ENCODE results near the gene POLN.

The POLN gene

GRCh38 chr4:2089222-2089621 is 152.7 kb downstream of the POLN start:
- Mint-ChIP-seq H3K4me1 (no peaks in the 10 kb centered on the region), H3K4me3 (no peak overlapping the region), H3K27ac (no peak overlapping the region), H3K9me3 (no peaks in the 10 kb centered on the region), H3K27me3 (peaks cover 6% of the 10 kb centered on the region)
- ATAC-seq, result no peak
- no peak for DNase-seq

DNA sequence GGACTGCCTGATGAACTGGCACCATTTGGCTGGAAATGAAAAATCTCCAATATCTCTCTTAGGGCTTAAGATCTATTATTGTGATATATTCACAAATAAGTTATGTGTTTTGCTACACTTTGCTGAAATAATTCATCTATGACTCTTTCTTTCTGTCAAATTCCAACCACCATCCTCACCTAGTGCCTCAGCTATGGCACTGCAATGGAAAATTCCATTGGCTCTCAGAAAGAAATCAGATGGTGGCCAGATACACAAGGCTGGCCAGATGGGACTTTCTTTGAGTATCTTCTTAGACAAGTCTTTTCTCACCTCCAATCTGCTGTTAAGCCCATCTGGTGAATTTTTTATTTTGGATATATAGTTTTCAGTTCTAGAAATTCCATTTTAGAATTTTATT is 154.8 kb downstream of the POLN start:
- H3K27ac Mint-ChIP-seq, result no peak overlapping the region
- H3K4me3 Mint-ChIP-seq, result no peak overlapping the region
- no peaks in the 10 kb centered on the region for H3K9me3 Mint-ChIP-seq
- DNase-seq (no peak), ATAC-seq (no peak)
- H3K4me1 Mint-ChIP-seq, result no peaks in the 10 kb centered on the region
- H3K27me3 Mint-ChIP-seq, result no peaks in the 10 kb centered on the region

GRCh38 chr4:2085496-2085901 is 156.4 kb downstream of the POLN start:
- Mint-ChIP-seq H3K9me3 (no peaks in the 10 kb centered on the region), H3K27me3 (no peaks in the 10 kb centered on the region), H3K27ac (no peak overlapping the region), H3K4me1 (no peaks in the 10 kb centered on the region), H3K4me3 (no peak overlapping the region)
- DNase-seq, result peak in 1 of 2 donors; percentile 6
- ATAC-seq, result no peak

DNA sequence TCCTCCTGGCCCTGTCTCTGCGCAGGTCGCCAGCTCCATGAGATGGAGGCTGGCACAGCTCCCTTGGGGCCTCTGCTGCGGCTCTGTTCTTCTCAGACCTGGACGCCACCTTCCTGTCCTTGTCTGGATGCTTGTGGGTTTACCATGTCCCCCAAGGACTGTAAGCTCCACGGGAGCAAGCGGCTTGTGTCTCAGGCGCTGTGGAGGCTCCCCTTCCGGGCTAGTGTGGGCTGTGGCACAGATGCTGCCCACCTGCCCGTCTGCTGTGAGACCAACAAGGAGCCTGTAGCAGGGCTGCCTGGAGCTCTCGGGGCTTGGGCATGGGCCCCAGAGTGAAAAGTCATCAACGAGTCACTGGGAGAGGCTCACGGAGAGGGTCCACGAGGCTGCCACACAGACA is 157.6 kb downstream of the POLN start:
- ATAC-seq (no peak), DNase-seq (peak in 1 of 2 donors; percentile 2)
- no peaks in the 10 kb centered on the region for H3K27me3 Mint-ChIP-seq
- H3K27ac Mint-ChIP-seq, result no peak overlapping the region
- H3K4me1 Mint-ChIP-seq, result no peaks in the 10 kb centered on the region
- no peak overlapping the region for H3K4me3 Mint-ChIP-seq
- H3K9me3 Mint-ChIP-seq, result no peaks in the 10 kb centered on the region

DNA sequence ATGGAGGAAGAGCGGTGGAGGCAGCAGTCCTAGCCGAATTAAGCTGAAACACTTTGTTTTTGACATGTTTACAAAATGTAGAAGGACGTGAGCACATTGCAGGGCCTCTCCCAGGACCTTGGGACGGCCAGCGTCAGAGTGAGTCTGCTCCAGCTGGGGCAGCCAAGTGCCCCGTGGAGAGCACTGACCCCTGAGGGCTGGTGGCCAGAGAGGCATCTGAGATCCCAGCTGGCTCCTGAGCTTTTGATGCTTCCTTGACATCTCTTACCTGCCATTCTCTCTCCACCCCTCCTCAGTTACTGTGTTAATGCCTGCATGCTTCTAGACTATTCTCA is 158.1 kb downstream of the POLN start:
- no peak overlapping the region for H3K27ac Mint-ChIP-seq
- no peaks in the 10 kb centered on the region for H3K9me3 Mint-ChIP-seq
- no peak for ATAC-seq
- peak in 1 of 2 donors; percentile 2 for DNase-seq
- H3K4me3 Mint-ChIP-seq, result no peak overlapping the region
- no peaks in the 10 kb centered on the region for H3K4me1 Mint-ChIP-seq
- H3K27me3 Mint-ChIP-seq, result no peaks in the 10 kb centered on the region

GRCh38 chr4:2083116-2083825 is 158.7 kb downstream of the POLN start:
- H3K4me1 Mint-ChIP-seq, result no peaks in the 10 kb centered on the region
- no peaks in the 10 kb centered on the region for H3K27me3 Mint-ChIP-seq
- H3K9me3 Mint-ChIP-seq, result no peaks in the 10 kb centered on the region
- DNase-seq (peak in 1 of 2 donors; percentile 5), ATAC-seq (no peak)
- peak overlapping the region in 1 of 2 donors; percentile 10 for H3K27ac Mint-ChIP-seq
- no peak overlapping the region for H3K4me3 Mint-ChIP-seq

- Mint-ChIP-seq H3K4me3 (no peak overlapping the region), H3K9me3 (no peaks in the 10 kb centered on the region), H3K27me3 (no peaks in the 10 kb centered on the region), H3K4me1 (no peaks in the 10 kb centered on the region), H3K27ac (peak overlapping the region in 1 of 2 donors; percentile 10)
- ATAC-seq (no peak), DNase-seq (no peak)
Observed at GRCh38 chr4:2082627-2083026, 159.3 kb downstream of the POLN start.

DNA sequence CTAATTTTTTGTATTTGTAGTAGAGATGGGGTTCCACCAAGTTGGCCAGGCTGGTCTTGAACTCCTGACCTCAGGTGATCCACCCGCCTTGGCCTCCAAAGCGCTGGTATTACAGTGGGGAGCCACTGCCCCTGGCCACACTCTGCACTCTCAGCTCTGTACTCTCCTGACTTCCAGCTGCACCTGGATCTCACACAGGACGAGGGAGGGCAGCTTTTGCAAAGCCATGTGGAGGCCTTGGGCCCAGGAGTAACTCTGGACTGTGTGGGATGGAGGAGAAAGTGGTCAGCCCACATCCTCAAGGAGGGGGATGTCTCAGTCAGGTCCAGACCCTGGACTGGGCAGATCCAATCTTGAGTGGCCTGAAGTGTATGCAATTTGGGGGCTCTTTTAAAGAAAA is 159.8 kb downstream of the POLN start:
- Mint-ChIP-seq H3K4me3 (no peak overlapping the region), H3K4me1 (no peaks in the 10 kb centered on the region), H3K27ac (no peak overlapping the region), H3K9me3 (no peaks in the 10 kb centered on the region), H3K27me3 (no peaks in the 10 kb centered on the region)
- DNase-seq, result peak in 1 of 2 donors; percentile 7
- no peak for ATAC-seq

GRCh38 chr4:2081540-2081939 is 160.4 kb downstream of the POLN start:
- Mint-ChIP-seq H3K27ac (no peak overlapping the region), H3K4me1 (no peaks in the 10 kb centered on the region), H3K27me3 (no peaks in the 10 kb centered on the region), H3K9me3 (no peaks in the 10 kb centered on the region), H3K4me3 (no peak overlapping the region)
- ATAC-seq (no peak), DNase-seq (no peak)

DNA sequence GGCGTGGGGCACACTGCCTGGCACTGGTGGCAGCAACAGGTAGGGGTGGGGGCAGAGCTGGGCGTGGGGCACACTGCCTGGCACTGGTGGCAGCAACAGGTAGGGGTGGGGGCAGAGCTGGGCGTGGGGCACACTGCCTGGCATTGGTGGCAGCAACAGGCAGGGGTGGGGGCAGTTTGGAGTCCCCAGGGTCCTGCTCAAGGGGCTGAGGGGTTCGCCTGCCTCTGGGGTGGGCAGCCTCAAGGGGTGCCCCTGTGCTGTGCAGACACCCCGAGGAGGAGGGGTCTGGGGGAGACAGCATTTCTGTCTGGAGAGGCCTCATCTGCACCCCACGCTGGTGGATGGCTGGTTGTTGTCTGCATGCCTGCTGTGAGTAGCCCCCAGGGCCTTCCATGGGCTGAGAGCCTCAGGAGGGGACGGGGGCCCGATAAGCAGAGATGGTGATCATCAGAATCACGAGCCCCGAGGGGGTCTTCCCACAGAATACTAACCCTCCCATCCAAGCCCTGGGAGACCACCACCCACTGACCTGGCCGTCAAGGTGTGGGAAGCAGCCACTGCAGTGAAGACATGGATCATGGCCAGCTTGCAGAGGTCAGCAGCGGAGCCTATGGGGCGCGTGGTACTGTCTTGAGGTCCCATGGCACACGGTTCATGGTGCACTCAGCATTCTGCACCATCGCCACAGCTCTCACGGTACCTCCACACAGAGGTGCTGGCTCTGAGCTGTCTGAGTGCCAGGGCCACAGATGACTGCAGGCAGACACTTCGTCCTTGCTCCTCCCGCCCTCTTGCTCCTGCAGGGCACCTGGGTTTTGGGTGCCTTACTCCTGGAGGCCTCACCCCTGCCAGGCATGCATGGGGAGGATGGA is 161.3 kb downstream of the POLN start:
- peak in 1 of 2 donors; percentile 0 for DNase-seq
- ATAC-seq, result peak; percentile 27
- no peak overlapping the region for H3K27ac Mint-ChIP-seq
- H3K4me1 Mint-ChIP-seq, result no peaks in the 10 kb centered on the region
- H3K9me3 Mint-ChIP-seq, result no peaks in the 10 kb centered on the region
- no peak overlapping the region for H3K4me3 Mint-ChIP-seq
- H3K27me3 Mint-ChIP-seq, result no peaks in the 10 kb centered on the region

GRCh38 chr4:2079926-2080325 is 162.0 kb downstream of the POLN start:
- peak in 1 of 2 donors; percentile 4 for DNase-seq
- Mint-ChIP-seq H3K4me3 (no peak overlapping the region), H3K27me3 (no peaks in the 10 kb centered on the region), H3K27ac (no peak overlapping the region), H3K9me3 (no peaks in the 10 kb centered on the region), H3K4me1 (no peaks in the 10 kb centered on the region)
- no peak for ATAC-seq

DNA sequence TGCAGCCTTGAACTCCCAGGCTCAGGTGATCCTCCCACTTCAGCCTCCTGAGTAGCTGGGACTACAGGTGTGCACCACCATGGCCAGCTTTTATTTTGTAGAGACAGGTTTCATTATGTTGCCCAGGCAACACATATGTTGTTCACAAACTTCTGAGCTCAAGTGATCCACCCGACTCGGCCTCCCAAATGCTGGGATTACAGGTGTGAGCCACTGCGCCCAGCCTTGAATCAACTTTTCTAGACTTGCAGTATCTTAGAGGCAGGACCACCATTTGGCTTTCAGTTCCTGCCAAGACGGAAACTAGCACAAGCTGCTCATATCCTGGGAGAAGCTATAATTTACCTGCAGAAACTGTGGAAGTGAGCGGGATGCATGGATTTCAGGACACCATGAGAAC is 162.9 kb downstream of the POLN start:
- Mint-ChIP-seq H3K9me3 (no peaks in the 10 kb centered on the region), H3K4me1 (no peaks in the 10 kb centered on the region), H3K27ac (no peak overlapping the region), H3K27me3 (no peaks in the 10 kb centered on the region), H3K4me3 (no peak overlapping the region)
- no peak for ATAC-seq
- no peak for DNase-seq

DNA sequence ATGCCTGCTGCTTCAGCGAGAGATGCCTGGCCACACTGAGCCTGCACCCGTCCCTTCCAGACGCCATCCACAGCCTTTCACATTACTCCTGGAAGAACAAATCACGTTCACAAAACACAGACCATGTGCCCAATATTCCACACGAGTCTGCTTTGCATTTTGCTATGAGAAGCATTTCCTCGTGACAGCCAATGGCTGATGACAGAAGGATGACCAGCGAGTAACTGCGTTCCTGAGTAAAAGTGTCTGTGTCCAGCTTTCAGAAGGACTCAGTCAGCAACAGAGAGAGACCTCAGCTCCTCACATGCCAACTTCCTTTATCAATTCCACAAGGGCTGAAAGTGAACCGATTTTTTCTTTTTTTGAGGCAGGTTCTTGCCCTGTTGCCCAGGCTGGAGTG is 163.3 kb downstream of the POLN start:
- no peaks in the 10 kb centered on the region for H3K27me3 Mint-ChIP-seq
- H3K27ac Mint-ChIP-seq, result no peak overlapping the region
- no peak for ATAC-seq
- no peaks in the 10 kb centered on the region for H3K9me3 Mint-ChIP-seq
- H3K4me1 Mint-ChIP-seq, result no peaks in the 10 kb centered on the region
- no peak for DNase-seq
- H3K4me3 Mint-ChIP-seq, result no peak overlapping the region

GRCh38 chr4:2077537-2078460 is 164.1 kb downstream of the POLN start:
- DNase-seq, result no peak
- no peak for ATAC-seq
- H3K27ac Mint-ChIP-seq, result no peak overlapping the region
- no peaks in the 10 kb centered on the region for H3K9me3 Mint-ChIP-seq
- no peaks in the 10 kb centered on the region for H3K4me1 Mint-ChIP-seq
- no peaks in the 10 kb centered on the region for H3K27me3 Mint-ChIP-seq
- no peak overlapping the region for H3K4me3 Mint-ChIP-seq

- H3K4me3 Mint-ChIP-seq, result no peak overlapping the region
Observed at GRCh38 chr4:2076908-2077536, 164.9 kb downstream of the POLN start.

More at GRCh38 chr4:2076908-2077536, 164.9 kb downstream of the POLN start:
- Mint-ChIP-seq H3K27me3 (no peaks in the 10 kb centered on the region), H3K27ac (peak overlapping the region in 1 of 2 donors; percentile 59), H3K9me3 (no peaks in the 10 kb centered on the region), H3K4me1 (no peaks in the 10 kb centered on the region)
- DNase-seq (no peak), ATAC-seq (no peak)

All from stimulated activated naive CD8-positive, alpha-beta T cell treated with anti-CD3 and anti-CD28 coated beads, Interleukin-15, amount 100 ng/mL, for 72 hours (primary cell).